NT2/D1 (cell line): Measurements from ENCODE around the gene MBD3L5.
"Not testable (repeated sequence)": the region's sequence is repeated elsewhere in the genome, so short reads cannot be mapped to it uniquely, and the experiment has no call there.

Source experiments
- SUZ12 ChIP-seq: IDR thresholded peaks from 2 replicates; pipeline ENCODE4 v1.6.1; 2011; ENCODE audit not compliant: insufficient read length, insufficient read depth; ENCODE audit errors: extremely low read depth
- ZNF274 ChIP-seq: IDR thresholded peaks from 2 replicates; pipeline ENCODE4 v1.6.1; 2011; ENCODE audit warnings: mild to moderate bottlenecking, low read depth, low read length

GRCh38 chr19:7041563-7041962, 11.2 kb downstream of the MBD3L5 start:
- TF ChIP-seq ZNF274, SUZ12: not testable (repeated sequence)
